Activated CD4-positive, CD25-positive, alpha-beta regulatory T cell treated with anti-CD3 and anti-CD28 coated beads, Interleukin-2, amount 50 U/mL, for 16 hours (primary cell): ENCODE results near the gene RAPGEF2.

ENCODE experiments used
- DNase-seq: peaks from one replicate; pipeline ENCODE4 v3.0.0-alpha.2; 2020; ENCODE audit warnings: low read depth, low spot score

RAPGEF2 gene

GRCh38 chr4:159195361-159195769 is 92.5 kb downstream of the RAPGEF2 start:
- DNase-seq, result no peak

- DNase-seq, result no peak
Observed at GRCh38 chr4:159197260-159197884, 94.5 kb downstream of the RAPGEF2 start.

GRCh38 chr4:159197885-159198269 is 95.0 kb downstream of the RAPGEF2 start:
- no peak for DNase-seq

DNA sequence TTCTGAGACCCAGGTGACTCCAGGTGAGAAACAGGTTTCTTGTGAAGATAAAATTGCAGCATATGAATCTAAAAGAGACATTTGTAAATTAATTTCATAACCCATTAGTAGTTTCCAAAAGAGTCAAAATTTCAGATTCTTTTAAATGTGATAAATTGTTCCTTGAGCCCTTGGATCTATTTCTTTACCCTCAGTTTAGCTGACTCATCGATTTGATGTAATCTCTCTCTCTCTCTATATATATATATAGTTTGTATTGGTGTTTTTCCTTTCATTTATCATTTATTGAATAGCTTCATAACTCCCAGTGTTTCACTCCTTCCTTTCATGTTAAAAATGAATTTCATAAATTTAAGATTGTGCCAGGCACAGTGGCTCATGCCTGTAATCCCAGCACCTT is 96.9 kb downstream of the RAPGEF2 start:
- no peak for DNase-seq

DNA sequence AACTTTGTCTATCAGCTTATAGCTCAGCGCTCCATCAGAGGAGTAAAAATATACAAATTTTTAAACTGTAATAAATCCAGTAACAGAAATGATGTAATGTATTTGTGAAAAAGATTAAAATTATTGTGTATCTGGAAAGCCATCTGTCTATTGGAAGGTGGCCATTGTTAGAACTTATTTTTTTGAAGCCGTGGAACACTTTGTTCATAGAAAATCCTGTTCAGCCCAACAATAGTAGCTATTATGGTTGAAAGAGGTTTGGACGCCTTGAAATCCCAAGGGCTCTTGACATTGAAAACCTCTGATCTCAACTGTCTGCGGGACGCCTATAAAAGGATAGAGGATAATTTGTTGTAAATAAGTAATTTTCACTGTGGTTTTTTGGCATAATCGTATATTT is 98.3 kb downstream of the RAPGEF2 start:
- no peak for DNase-seq

DNA sequence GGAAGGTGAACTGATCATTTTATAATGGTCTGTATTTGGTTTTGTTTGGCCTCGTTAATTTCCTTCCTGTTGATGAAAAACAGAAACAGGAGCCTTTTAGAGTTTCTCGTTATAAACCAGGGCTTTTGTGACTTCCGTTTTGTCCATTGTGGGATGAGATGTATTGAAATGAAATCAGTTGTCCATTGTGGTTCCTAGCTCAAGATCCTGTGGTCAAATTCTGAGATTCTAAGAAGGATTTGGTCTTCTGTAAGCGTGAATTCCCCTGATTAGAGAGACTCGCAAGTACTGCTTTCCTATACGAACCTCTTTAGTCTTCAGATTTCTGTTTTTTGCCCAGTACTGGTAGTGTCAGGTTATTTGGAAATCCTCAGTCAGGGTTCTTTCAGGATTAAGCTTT is 101.7 kb downstream of the RAPGEF2 start:
- no peak for DNase-seq

GRCh38 chr4:159205466-159205865 is 102.6 kb downstream of the RAPGEF2 start:
- DNase-seq, result no peak

DNA sequence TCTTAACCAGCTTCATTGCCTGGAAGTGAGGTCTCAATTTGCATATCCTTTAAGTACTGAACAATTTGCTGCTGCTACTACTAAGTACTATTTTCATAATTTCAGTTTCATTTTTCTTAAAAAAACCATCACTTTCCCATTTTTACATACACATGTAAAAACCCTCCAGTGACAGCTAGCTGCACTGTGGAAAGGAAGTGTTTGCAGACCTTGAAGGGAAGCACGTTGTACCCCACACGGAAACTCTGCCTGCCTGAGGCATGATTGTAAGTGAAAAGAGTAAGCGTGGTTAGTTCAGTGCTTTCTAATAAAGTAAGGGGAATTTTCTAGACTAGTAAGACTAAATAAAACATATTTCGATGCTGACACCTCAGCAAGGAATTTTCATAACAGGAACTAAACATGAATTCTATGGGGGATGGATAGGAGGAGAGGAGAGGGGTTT is 103.6 kb downstream of the RAPGEF2 start:
- no peak for DNase-seq

- DNase-seq, result no peak
Observed at GRCh38 chr4:159209249-159209648, 106.4 kb downstream of the RAPGEF2 start.

DNA sequence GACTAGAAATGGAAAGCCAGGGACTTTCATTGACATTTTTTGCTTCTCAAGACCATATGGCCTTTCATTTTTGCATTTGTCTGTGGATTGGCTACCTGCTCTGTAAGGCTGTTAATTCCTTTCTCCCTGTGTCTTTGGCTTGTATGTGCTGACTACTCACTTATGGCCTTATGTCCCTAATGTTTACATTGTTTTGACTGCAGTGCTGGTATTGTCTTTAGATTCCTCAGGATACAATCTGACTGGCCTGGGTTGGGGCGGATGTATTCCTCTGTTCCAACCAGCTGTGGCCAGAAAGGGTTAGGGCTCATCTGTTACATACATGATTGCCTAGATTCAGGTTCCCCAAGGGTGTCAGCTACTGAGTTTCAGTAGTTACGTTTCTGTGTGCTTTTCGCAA is 108.1 kb downstream of the RAPGEF2 start:
- no peak for DNase-seq

DNA sequence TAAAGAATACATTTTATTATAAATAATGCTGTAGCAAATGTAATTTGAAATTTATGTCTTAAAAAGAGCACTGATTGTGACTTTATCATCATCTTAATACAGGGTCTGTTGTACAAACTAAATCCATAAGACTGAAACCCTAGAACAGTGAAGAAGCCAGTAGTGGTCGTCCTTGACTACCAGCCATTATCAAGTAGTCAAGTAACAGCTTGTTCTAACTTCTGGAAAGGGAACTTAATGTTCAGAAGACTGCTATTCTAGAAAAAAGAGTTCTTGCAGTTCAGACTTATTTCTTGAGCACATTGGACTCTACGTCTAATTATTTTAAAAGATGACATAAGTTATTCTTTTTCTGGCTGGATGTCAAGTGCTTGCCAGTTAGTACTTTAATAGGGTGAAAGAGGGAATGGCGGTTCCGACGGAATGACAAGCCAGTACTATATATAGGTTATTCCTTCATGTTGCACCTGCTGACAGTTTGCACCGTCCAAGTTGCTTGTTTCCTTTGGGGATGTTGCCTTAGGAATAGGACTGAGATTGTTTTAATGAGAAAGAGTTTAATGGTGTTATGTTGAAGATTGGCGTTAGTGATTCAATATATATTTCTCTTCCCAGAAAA is 109.9 kb downstream of the RAPGEF2 start:
- no peak for DNase-seq

DNA sequence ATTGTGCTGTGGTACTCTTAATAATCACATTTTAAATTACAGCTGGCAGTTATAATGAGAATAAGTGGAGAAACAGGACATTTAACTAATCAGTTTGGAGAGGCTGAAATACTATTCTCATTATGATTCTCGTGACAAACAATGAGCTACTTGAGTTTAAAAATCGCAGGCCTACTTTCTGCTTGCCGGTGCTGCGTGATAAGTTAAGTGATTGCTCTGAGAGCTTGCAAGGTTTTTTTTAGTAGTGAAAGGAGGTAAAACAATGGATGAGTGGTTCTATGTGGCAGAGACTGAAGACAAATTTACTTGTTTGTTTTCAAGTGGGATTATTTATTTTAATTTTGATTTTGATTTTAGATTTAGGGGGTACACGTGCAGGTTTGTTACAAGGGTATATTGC is 114.0 kb downstream of the RAPGEF2 start:
- no peak for DNase-seq

DNA sequence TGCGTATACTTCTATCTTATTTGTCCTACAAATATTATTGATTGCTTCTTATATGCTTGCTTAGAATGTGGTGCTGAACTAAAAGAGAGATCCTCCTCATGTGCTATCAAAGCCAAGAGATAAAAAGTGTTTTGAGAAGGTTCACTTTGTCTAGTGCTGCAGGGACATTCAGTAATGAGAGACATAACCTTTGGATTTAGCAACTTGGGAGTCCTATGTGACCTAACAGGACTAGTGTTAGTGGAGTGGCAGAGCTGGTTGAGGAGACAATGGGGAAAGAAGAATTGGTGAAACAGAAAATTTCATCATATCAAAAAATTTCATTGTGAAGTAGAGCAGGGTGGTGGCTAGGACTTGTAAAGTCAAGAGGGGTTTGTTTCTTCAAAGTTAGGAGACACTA is 117.0 kb downstream of the RAPGEF2 start:
- DNase-seq, result no peak

- no peak for DNase-seq
Observed at GRCh38 chr4:159220353-159220752, 117.5 kb downstream of the RAPGEF2 start.

DNA sequence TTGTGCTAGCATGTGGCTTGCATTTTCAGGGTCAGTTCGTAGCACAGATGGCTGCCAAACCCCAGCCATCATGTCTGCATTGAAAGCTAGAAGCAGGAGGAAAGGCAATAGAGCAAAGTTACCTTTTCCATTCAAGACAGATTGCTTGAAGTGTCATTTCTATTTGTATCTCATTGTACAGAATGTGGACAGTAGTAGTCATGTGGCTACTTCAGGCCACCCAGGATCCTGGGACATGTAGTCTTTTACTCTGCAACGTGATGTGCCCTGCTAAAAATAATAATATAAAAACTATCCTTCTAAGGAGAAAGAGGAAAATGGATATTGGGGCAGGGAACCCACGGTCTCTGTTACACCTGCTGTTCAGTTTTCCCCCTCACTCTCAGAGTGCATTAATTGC is 118.4 kb downstream of the RAPGEF2 start:
- DNase-seq, result no peak

GRCh38 chr4:159222043-159222552 is 119.2 kb downstream of the RAPGEF2 start:
- DNase-seq, result no peak

GRCh38 chr4:159224408-159224807 is 121.5 kb downstream of the RAPGEF2 start:
- no peak for DNase-seq

- no peak for DNase-seq
Observed at GRCh38 chr4:159227378-159227777, 124.5 kb downstream of the RAPGEF2 start.

DNA sequence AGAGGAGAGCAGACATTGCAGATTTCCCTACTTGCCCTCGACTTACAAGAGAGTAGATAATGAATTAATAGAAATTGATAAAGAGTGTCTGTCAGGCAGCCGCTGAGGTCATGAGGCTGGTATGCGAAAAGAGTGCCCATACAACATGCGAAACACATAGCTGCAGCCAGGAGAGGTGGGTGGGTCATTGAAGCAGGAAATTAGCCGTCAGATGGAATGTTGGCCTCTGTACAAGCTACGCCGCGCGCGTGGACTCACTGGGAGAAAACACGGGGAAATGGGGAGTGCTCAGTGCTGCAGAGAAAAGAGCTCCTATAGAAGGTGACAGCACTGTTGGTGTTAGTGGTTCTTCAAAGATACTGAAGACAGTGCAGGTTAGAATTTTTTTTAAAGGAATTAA is 125.1 kb downstream of the RAPGEF2 start:
- DNase-seq, result no peak

DNA sequence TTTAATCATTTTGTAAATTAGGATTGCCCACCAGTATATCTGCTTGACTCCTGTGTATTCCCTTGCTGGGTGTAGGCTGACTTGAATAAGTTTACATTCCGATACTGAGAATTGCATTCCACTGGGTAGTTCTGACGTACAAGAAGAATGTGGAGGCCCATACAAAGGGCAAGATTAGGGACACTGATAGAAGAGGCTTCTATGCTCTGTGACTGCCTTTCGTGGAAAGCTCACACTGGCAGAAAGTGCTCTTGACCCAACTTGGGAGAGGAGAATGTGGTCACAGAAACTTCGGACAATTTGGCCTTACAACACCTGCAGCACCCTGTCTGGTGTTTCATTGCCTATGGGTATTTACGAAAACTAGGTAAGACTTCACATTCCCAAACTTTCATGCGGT is 126.3 kb downstream of the RAPGEF2 start:
- no peak for DNase-seq

DNA sequence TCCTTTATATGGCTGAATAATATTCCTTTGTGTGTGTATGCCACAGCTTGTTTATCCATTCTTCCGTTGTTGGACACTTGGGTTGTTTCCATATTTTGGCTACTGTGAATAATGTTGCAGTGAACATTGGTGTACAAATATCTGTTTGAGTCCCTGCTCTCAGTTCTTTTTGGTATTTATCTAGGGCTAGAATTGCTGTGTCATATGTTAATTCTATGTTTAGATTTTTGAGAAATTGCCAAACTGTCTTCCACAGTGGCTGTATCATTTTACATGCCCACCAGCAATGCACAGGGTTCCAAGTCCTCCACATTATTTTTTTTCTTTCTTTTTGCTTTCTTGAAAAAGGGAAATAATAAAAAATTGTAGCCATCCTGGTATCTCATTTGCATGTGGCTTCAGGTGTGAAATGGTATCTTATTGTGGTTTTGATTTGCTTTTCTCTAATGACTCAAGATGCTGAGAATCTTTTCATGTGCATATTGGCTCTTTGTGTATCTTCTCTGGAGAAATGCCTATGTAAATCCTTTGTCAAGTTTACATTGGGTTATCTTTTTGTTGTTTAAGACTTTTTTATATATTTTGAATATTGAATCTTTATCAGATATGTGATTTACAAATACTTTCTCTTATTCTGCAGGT is 129.7 kb downstream of the RAPGEF2 start:
- DNase-seq, result no peak

GRCh38 chr4:159235779-159236368 is 133.0 kb downstream of the RAPGEF2 start:
- no peak for DNase-seq

GRCh38 chr4:159237975-159238374 is 135.1 kb downstream of the RAPGEF2 start:
- no peak for DNase-seq
